WI38 (cell line): ENCODE measurements around the gene OR2T1.

Source experiments
- H3K4me3 ChIP-seq: 2 replicates; pipeline ENCODE4 v1.5.1; 2011; ENCODE audit warnings: low read depth, mild to moderate bottlenecking, control low read depth, low read length
- CTCF ChIP-seq: IDR thresholded peaks from 2 replicates; pipeline ENCODE4 v1.5.1; 2012; ENCODE audit warnings: low read depth, mild to moderate bottlenecking, control low read depth, low read length

The OR2T1 gene, protein sequence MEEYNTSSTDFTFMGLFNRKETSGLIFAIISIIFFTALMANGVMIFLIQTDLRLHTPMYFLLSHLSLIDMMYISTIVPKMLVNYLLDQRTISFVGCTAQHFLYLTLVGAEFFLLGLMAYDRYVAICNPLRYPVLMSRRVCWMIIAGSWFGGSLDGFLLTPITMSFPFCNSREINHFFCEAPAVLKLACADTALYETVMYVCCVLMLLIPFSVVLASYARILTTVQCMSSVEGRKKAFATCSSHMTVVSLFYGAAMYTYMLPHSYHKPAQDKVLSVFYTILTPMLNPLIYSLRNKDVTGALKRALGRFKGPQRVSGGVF

DNA sequence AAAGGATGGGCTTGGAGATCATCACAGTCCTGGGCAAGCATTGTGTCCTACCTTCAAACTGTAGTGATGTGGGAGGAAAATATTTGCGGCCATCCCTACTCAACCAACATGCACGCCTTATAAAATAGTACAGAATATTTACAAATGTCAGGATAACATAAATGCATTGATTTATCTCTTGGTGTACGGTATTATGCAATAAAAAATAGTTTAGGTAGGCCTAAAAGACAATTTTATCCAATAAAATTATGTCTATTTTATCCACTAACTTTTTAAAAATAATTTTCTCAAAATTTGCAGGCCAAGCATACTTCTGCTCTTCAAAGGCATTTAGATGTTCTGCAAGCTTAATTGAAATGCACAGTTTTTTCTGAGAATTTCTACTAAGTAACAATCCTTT lies at the start of gene OR2T1:
Gene OR2T1, plus strand, starts transcription at position 301 of the 400 bp plus-strand sequence. CDS start 3,100 bp downstream, outside the sequence.
- TF ChIP-seq CTCF = no peak
- H3K4me3 ChIP-seq = no peak within 1 kb of the TSS

DNA sequence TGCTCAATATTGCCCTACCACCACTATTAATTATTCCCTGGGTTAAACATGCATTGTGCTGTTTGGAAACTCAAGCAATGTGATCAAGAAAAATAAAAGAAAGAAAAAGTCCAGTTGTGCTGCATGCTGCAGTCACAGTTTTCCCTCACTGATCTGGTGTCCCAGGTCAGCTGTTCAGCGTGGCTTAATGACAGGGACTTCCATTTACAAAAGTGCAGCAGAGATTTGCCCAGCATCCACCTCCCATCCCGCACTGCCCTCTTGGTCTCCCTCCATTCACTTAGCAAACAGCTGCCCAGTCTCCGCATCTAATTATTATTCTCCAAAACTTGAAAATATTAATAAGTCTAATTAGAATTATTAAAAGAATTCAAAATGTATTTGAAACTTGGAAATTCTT lies 43.4 kb upstream of the OR2T1 start:
- no peak for TF ChIP-seq CTCF
- no peak overlapping the region for H3K4me3 ChIP-seq

DNA sequence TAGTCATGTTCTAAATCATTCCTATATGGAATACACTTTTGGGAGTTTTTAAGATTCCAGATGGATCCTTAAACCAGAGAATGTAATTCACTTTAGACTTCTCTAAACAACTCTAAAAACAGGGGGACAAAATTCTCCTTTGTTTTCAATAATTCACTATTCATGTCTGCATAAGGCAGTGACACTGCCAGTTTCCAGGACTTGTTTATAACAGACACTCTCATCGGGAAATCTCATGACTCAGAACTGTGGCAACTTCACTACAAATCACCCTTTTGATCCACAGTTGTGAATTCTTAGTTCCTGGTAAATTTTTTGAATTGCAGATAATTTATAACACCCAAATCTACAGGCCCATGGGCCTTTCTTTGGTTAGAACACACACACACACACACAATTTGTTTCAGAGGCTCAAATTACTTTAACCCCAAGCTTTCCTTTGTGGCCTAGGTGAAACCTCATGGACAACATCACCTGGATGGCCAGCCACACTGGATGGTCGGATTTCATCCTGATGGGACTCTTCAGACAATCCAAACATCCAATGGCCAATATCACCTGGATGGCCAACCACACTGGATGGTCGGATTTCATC lies 41.6 kb upstream of the OR2T1 start, which contains the start of gene OR2T4:
Gene OR2T4, plus strand, starts transcription at position 545 of the 595 bp plus-strand sequence. Its CDS starts 0 bp downstream, at position 545.
- H3K4me3 ChIP-seq = no peak within 1 kb of the TSS
- no peak for TF ChIP-seq CTCF

DNA sequence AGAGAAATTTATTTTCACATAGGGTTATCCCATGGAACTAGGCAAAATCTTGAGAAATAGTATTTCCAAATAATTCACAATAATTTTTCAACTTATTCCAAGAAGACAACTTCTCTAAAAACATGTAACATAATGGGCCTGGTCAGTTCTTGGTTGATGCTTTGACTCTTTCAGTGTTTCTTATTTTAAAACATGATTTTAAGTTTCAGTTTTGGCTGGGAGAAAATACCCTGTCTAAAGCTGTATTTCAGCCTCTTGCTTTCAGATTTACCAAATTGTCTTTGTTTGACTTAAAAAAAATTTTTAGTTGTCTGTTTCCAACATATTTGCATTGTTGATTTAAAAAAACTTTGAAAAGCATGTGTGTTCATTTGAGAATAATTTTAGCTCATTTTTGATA lies 36.2 kb upstream of the OR2T1 start:
- no peak overlapping the region for H3K4me3 ChIP-seq
- no peak for TF ChIP-seq CTCF

- TF ChIP-seq CTCF = no peak
- H3K4me3 ChIP-seq = no peak overlapping the region
Measured at GRCh38 chr1:248372394-248372793, 30.5 kb upstream of the OR2T1 start.

DNA sequence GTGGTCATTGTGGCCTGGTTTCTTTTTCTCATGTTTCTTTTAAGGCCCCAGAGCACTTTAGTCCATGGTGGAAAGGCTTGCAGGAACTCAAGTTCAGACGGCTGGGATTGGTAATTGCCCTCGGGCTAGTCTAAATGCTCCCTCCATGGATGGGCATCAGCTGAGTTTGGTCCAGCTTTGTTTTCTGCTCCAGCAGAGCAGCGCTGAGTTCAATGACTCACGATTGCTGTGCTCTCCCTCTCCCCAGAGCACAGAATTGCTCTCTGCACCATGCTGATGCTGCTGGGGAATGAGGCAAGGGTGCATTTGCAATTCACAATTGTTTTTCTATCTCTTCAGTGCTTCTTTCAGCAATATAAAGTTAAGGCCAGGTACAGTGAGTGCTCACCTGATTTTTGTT lies 29.1 kb upstream of the OR2T1 start:
- no peak overlapping the region for H3K4me3 ChIP-seq
- TF ChIP-seq CTCF = no peak

DNA sequence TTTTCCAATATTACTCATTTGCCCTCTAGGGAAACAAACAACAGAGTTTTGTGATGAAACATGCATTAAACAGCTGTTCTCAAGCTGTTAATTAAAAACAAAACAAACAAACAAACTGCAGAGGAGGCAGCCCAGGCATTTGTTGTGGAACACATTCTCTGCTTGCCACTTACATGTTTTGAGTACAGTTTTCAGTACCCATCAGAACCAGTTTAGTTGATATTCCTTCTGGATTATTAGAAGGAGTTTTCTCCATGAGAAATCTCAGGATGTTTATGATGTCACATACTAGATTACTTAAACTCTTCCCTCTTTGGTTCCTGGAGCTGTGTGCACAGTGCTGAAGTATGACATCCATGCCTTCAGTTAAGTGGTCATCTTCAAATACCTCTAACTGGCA lies 27.4 kb upstream of the OR2T1 start, which contains the start of gene OR2T6:
Gene OR2T6, plus strand, starts transcription at position 301 of the 400 bp plus-strand sequence. CDS start 11,863 bp downstream, outside the sequence.
- H3K4me3 ChIP-seq = no peak within 1 kb of the TSS
- TF ChIP-seq CTCF = no peak
